D721Med (cell line): ENCODE measurements around the gene TMEM30B.

Source experiments
- DNase-seq: peaks from one replicate; pipeline ENCODE4 v3.0.0; 2011; ENCODE audit warnings: low spot score; ENCODE audit not compliant: insufficient read length
- FAIRE-seq: peaks from 2 replicates; lab custom pipeline; 2011; peaks lifted over from hg19 to GRCh38; lab: Jason Lieb, UNC
- TF ChIP-seq, protein P1 (sequence below): IDR thresholded peaks from 2 replicates; pipeline ENCODE4 v1.5.1; 2012; ENCODE audit warnings: mild to moderate bottlenecking, control low read depth; ENCODE audit not compliant: insufficient read depth; ENCODE audit errors: missing control alignments

Gene TMEM30B

DNA sequence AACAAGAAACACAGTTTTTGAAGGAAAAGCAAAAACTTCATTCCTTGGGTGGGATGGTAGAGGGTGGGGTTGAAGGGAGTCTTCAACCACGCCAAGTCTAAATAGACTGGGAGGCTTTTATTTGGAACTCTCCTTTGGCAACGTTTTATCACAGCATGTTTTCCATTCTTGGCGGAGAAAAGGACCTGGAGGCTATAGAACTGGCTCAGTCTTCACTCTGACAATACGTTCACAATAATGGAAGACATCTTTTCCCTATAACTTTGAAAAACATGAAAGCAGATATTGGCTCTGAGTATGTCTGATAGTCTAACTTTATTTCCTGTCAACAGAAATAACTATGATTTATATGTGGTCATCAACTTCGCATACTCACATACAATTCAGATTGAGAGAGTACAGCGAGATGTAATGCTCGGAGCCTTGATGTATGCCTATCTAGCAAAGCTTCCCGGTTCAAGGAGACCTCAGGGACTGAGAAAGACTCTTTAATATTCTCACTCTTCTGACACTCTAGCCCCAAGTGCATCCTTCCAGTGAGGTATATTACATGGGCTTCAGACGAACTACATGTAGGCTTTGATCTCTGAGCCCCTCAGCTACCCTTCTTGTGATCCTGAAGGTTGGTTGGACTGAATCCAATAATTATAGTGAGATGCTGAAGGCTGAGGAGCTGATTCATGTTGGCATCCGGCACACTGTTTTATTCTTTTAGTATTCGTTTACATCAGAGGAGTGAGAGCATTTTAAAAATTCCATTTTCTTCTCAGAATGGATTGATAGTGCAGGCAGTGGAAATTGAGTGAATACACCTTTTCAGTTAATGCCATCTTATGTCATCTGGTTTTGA is 14.0 kb downstream of the TMEM30B start:
- TF ChIP-seq, protein P1, sequence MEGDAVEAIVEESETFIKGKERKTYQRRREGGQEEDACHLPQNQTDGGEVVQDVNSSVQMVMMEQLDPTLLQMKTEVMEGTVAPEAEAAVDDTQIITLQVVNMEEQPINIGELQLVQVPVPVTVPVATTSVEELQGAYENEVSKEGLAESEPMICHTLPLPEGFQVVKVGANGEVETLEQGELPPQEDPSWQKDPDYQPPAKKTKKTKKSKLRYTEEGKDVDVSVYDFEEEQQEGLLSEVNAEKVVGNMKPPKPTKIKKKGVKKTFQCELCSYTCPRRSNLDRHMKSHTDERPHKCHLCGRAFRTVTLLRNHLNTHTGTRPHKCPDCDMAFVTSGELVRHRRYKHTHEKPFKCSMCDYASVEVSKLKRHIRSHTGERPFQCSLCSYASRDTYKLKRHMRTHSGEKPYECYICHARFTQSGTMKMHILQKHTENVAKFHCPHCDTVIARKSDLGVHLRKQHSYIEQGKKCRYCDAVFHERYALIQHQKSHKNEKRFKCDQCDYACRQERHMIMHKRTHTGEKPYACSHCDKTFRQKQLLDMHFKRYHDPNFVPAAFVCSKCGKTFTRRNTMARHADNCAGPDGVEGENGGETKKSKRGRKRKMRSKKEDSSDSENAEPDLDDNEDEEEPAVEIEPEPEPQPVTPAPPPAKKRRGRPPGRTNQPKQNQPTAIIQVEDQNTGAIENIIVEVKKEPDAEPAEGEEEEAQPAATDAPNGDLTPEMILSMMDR, result no peak
- no peak for FAIRE-seq
- no peak for DNase-seq

DNA sequence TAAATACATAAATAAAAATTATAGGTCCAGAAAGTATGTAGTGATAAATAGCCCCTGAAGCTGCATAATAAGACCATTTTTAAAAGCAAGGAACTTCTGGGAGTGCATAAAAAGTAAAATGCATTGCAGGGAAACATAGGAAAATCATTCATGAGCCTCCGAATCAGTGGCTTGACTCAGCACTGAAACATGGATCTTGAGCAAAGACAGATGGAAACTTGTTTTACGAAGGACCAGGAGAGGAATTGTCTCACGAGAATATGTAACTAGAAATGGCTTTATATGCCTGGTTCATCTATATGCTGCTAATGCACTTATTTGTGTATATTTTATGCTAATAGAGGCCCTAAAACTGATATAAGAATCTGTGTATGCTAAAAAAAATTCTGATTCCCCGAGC is 14.7 kb downstream of the TMEM30B start:
- TF ChIP-seq, protein P1, result no peak
- FAIRE-seq (no peak), DNase-seq (no peak)

DNA sequence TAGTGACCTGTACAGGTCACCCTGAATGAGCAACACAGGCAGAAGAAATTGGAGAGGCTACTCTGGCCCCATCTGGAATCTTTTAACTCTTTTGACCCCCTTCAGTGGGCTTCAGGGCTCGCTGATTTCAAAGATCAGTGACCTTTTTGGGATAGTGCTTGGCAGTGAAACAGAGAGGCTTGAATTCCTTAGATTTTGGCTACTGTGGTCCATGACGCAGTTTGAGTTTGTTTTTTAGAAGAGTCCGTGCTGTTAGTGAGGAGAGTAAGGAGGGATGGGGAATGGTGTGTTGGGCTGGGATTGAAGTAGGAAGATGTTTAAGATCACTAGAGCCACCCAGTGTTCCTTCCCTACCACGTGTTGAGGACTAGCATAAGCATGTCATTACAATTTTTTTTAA is 16.5 kb downstream of the TMEM30B start:
- FAIRE-seq (no peak), DNase-seq (no peak)
- TF ChIP-seq, protein P1, result no peak

DNA sequence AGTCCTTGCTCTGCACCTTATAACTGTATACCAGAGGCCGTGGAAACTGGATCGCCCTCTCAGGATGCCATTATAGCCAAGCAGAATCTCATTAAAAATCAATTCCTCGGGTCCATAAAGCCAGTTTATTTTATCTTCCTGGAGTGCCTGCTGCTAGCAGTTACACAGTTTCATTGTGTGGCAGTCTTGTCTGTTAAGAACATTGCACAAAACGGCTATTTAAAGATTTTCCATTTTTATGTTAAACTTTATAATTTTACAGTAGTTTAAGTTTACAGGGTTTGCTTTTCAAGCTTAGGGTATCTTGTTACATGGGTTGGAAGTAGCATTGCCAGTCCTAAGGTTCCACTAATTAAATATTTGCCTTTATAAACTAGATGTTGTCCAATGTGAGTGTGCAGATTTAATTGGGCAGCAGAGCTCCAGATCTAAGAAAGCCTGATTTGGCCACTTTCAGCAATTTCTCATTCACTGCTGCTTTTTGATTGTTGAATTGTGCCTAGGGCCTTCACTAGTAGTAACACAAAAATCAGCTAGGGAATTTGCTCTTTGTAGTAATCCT is 17.0 kb downstream of the TMEM30B start:
- no peak for FAIRE-seq
- DNase-seq, result no peak
- TF ChIP-seq, protein P1, result no peak

DNA sequence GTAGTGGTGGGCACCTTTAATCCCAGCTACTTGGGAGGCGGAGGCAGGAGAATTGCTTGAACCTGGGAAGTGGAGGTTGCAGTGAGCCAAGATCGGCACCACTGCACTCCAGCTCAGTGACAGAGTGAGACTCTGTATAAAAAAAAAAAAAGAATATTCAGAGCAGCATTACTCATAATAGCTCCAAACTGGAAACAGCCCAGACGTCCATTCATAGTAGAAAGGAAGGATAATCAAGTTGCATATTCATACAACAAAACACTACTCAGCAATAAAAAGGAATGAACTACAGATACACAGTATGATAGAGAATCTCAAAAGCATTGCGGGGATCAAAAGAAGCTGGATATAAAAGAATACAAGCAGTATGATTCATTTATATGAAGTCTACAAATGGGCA is 19.1 kb downstream of the TMEM30B start:
- TF ChIP-seq, protein P1, result no peak
- no peak for FAIRE-seq

DNA sequence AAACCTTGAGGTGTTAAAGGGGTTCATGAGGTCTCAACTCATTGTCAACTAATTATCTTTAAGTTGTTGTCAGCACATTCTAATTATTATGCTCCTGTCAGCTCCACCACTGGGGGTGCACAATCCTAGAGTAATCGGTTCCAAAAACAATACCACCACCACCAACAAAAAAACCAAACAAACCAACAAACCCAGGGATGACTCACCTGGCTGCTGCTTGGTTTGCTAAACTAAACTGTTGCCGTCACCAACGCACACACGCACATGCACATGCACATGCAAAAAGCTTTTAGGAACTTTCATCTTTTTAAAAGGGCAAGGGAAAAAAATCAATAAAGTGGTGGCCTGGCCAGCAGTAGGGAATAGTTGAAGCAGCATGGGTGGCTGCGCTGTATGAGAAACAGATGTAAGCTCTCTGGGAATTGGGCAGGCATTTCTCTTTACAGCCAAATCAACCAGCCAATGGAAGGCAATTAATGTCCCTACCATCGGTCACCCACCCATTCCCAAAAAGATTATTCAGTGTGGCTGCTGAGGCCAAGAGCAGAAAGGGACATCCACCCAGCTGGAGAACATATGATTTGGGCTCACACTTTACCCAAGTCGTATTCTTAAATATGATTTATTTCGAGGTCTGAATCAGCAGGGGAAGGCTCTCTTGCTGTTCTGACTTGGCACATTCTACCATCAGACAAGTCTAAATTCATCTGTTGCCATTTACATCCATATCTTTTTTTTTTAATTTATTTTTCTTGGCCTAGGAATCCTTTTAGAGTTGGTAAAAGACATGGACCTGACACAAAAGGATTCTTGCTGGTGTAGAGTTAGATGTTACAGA is 20.0 kb downstream of the TMEM30B start:
- TF ChIP-seq, protein P1, result no peak
- FAIRE-seq (no peak), DNase-seq (no peak)

More for the DNA sequence above, 19.1 kb downstream of the TMEM30B start:
- no peak for DNase-seq
